GM23338 (cell line): ENCODE data around the gene MTHFD2L. TPM values are rescaled to one million over a fixed set of nuclear protein-coding genes. Genes with fewer than 3 reads are reported as not detected.

Source experiments
- ATAC-seq: fragments of 200-7000 bp; cut with Tn5 transposase; 3 replicates; pipeline ENCODE4 v1.9.1; 2020
- DNase-seq: peaks from one replicate; pipeline ENCODE4 v3.0.0-alpha.2; 2015; ENCODE audit warnings: low spot score
- H2AFZ ChIP-seq: fragments of 200-600 bp; sonication (generic); 2 replicates; pipeline ENCODE4 v1.8.0; 2016; ENCODE audit warnings: antibody characterized with exemption, mild to moderate bottlenecking, moderate library complexity
- H3F3A ChIP-seq: fragments of 200-600 bp; sonication (generic); replicated peaks from 2 replicates; pipeline ENCODE4 v1.8.0; 2017; ENCODE audit warnings: antibody characterized with exemption, mixed run types, low read depth
- H3K27ac ChIP-seq: fragments of 200-600 bp; sonication (generic); 2 replicates; pipeline ENCODE4 v1.6.1; 2016; ENCODE audit warnings: low read depth
- H3K27me3 ChIP-seq: fragments of 200-600 bp; sonication (generic); 2 replicates; pipeline ENCODE4 v1.8.0; 2016; ENCODE audit warnings: mild to moderate bottlenecking, mixed run types, moderate library complexity; ENCODE audit not compliant: insufficient read depth
- H3K36me3 ChIP-seq: fragments of 200-600 bp; sonication (generic); 2 replicates; pipeline ENCODE4 v1.8.0; 2016; ENCODE audit warnings: mild to moderate bottlenecking; ENCODE audit not compliant: insufficient read depth
- H3K4me1 ChIP-seq: fragments of 200-600 bp; sonication (generic); 2 replicates; pipeline ENCODE4 v1.8.0; 2016; ENCODE audit warnings: mild to moderate bottlenecking, moderate library complexity; ENCODE audit not compliant: insufficient read depth
- H3K4me2 ChIP-seq: fragments of 200-600 bp; sonication (generic); 2 replicates; pipeline ENCODE4 v1.7.1; 2017; ENCODE audit warnings: mixed run types
- H3K4me3 ChIP-seq: fragments of 200-600 bp; sonication (generic); 2 replicates; pipeline ENCODE4 v1.6.1; 2016; ENCODE audit warnings: mixed run types
- H3K79me2 ChIP-seq: fragments of 200-600 bp; sonication (generic); replicated peaks from 2 replicates; pipeline ENCODE4 v1.8.0; 2017; ENCODE audit warnings: mild to moderate bottlenecking; ENCODE audit not compliant: insufficient read depth
- H3K9me2 ChIP-seq: fragments of 200-600 bp; sonication (generic); 2 replicates; pipeline ENCODE4 v1.8.0; 2017; ENCODE audit not compliant: insufficient read depth
- H4K20me1 ChIP-seq: fragments of 200-600 bp; sonication (generic); replicated peaks from 2 replicates; pipeline ENCODE4 v1.8.0; 2017; ENCODE audit warnings: mild to moderate bottlenecking; ENCODE audit not compliant: insufficient read depth
- H3K27ac Mint-ChIP-seq: 2 replicates; pipeline ENCODE4 v1.8.0; 2020; ENCODE audit warnings: inconsistent platforms, mild to moderate bottlenecking, moderate library complexity, mixed read lengths
- H3K27me3 Mint-ChIP-seq: 3 replicates; pipeline ENCODE4 v1.8.0; 2022; ENCODE audit warnings: low read depth, mild to moderate bottlenecking, moderate library complexity, mixed read lengths, inconsistent platforms; ENCODE audit not compliant: insufficient read depth, poor library complexity
- H3K36me3 Mint-ChIP-seq: 3 replicates; pipeline ENCODE4 v1.8.0; 2021; ENCODE audit warnings: low read depth, mild to moderate bottlenecking, inconsistent platforms, moderate library complexity, mixed read lengths
- H3K4me1 Mint-ChIP-seq: 3 replicates; pipeline ENCODE4 v1.8.0; 2020; ENCODE audit warnings: mild to moderate bottlenecking, inconsistent platforms, mixed read lengths
- H3K4me3 Mint-ChIP-seq: 3 replicates; pipeline ENCODE4 v1.8.0; 2021; ENCODE audit warnings: moderate library complexity, mild to moderate bottlenecking, inconsistent platforms, mixed read lengths
- H3K9me3 Mint-ChIP-seq: 3 replicates; pipeline ENCODE4 v1.8.0; 2020; ENCODE audit warnings: moderate library complexity, mild to moderate bottlenecking, inconsistent platforms, mixed read lengths
- CREB1 ChIP-seq: fragments of 250-450 bp; sonication (Bioruptor Pico); IDR thresholded peaks from 2 replicates; pipeline ENCODE4 v1.5.0; 2020; ENCODE audit warnings: low read depth, mild to moderate bottlenecking, moderate library complexity
- EZH2 ChIP-seq: fragments of 200-600 bp; sonication (generic); IDR thresholded peaks from one replicate; pipeline ENCODE4 v1.8.0; 2017; ENCODE audit warnings: antibody characterized with exemption, mild to moderate bottlenecking, low read depth; ENCODE audit not compliant: unreplicated experiment
- JUNB ChIP-seq: IDR thresholded peaks from one replicate; pipeline ENCODE4 v1.6.1; 2016; ENCODE audit warnings: antibody characterized with exemption; ENCODE audit not compliant: unreplicated experiment
- POLR2AphosphoS5 ChIP-seq: IDR thresholded peaks from 2 replicates; pipeline ENCODE4 v1.6.1; 2016; ENCODE audit warnings: antibody characterized with exemption, low read depth
- STAT1 ChIP-seq: IDR thresholded peaks from one replicate; pipeline ENCODE4 v1.6.1; 2016; ENCODE audit warnings: antibody characterized with exemption; ENCODE audit not compliant: unreplicated experiment
- ZNF331 ChIP-seq: fragments of 250-450 bp; sonication (Bioruptor Pico); IDR thresholded peaks from 2 replicates; pipeline ENCODE4 v1.5.0; 2020; ENCODE audit warnings: low read depth, mild to moderate bottlenecking, moderate library complexity
- polyA plus RNA-seq: library from polyadenylated mRNA; unstranded; fragments of >200 nt; fragmentation: Nextera tagmentation; extraction: Ambion mirVana; gene quantifications from 2 replicates; pipeline ENCODE4 v1.2.1, GENCODE V29; 2016
- total RNA-seq: library from RNA; depleted of rRNA; stranded (reverse); fragments of >200 nt; shearing (Covaris generic); gene quantifications from 2 replicates; pipeline ENCODE4 v1.2.3, GENCODE V29; 2014
- TF ChIP-seq, protein P1 (sequence below): IDR thresholded peaks from one replicate; pipeline ENCODE4 v1.6.1; 2018; ENCODE audit warnings: antibody characterized with exemption; ENCODE audit not compliant: unreplicated experiment
- TF ChIP-seq, protein P2 (sequence below): IDR thresholded peaks from 2 replicates; pipeline ENCODE4 v1.6.1; 2016; ENCODE audit warnings: antibody characterized with exemption
- TF ChIP-seq, protein P3 (sequence below), 2 experiments: fragments of 200-600 bp in 1 of 2; sonication (generic) in 1 of 2; conservative IDR thresholded peaks; 2 replicates each; pipeline versions ENCODE4 v1.5.1 to v1.6.1; 2016 to 2017; ENCODE audit warnings: antibody characterized with exemption in 2 of 2, low read depth in 2 of 2, mild to moderate bottlenecking in 2 of 2, moderate library complexity in 1 of 2

Gene MTHFD2L
- total and polyA plus RNA-seq, 2 experiments from 2014 or later: 24.4 to 35.7 TPM

DNA sequence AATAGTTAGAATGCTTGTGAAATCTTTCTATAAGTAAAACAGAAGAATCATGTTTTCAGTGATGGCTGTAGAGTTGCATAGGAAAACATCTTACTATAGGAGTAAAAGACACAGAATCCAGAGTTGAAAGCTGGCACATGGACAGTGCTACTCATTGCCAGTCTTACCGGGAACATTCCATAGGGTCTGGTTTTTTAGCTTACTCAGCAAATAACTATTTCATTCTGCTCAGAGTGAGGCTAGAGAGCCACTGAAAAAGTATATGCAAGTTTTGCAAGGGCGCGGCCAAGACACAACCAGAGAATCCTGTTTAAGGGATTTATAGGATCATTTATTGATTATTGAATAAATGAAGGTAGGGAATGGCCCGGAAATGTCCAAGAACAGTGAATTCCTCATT is 60.3 kb downstream of the MTHFD2L start (continued):
- TF ChIP-seq, protein P1, sequence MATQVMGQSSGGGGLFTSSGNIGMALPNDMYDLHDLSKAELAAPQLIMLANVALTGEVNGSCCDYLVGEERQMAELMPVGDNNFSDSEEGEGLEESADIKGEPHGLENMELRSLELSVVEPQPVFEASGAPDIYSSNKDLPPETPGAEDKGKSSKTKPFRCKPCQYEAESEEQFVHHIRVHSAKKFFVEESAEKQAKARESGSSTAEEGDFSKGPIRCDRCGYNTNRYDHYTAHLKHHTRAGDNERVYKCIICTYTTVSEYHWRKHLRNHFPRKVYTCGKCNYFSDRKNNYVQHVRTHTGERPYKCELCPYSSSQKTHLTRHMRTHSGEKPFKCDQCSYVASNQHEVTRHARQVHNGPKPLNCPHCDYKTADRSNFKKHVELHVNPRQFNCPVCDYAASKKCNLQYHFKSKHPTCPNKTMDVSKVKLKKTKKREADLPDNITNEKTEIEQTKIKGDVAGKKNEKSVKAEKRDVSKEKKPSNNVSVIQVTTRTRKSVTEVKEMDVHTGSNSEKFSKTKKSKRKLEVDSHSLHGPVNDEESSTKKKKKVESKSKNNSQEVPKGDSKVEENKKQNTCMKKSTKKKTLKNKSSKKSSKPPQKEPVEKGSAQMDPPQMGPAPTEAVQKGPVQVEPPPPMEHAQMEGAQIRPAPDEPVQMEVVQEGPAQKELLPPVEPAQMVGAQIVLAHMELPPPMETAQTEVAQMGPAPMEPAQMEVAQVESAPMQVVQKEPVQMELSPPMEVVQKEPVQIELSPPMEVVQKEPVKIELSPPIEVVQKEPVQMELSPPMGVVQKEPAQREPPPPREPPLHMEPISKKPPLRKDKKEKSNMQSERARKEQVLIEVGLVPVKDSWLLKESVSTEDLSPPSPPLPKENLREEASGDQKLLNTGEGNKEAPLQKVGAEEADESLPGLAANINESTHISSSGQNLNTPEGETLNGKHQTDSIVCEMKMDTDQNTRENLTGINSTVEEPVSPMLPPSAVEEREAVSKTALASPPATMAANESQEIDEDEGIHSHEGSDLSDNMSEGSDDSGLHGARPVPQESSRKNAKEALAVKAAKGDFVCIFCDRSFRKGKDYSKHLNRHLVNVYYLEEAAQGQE: no peak
- no peak for TF ChIP-seq ZNF331 (CRISPR knock-in tag)
- no peak for TF ChIP-seq EZH2

DNA sequence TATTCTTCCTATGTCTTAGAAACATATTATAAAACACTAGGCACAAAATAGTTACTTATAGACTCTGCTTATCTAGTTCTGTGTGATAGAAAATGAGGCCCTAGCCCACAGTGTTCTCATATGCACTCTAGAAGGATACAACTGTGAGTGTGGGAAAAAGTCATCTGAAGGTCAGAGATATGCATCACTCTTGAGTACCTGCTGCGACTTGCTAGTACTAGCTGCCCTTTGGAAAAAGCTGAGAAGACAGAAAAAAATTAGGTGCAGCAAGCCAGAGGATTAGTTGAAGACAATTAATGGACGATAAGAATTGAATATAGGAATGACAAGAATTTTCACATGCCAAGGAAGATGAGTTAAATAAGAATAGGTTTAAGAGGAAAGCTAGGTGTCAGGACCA is 61.3 kb downstream of the MTHFD2L start:
- Histone ChIP-seq H3K27ac (no peak overlapping the region), H3K4me1 (peaks cover 15% of the 10 kb centered on the region), H2AFZ (no peak overlapping the region), H3K36me3 (no peaks in the 10 kb centered on the region), H3K79me2 (no peaks in the 10 kb centered on the region), H3K4me3 (no peak overlapping the region), H3K4me2 (no peak overlapping the region), H3K9me2 (no peaks in the 10 kb centered on the region), H3K27me3 (no peaks in the 10 kb centered on the region), H3F3A (no peaks in the 10 kb centered on the region), H4K20me1 (no peaks in the 10 kb centered on the region)
- peak; percentile 10 for DNase-seq
- Mint-ChIP-seq H3K27ac (peak overlapping the region; percentile 30; the same call in 1 of the 2 replicates), H3K27me3 (no peaks in the 10 kb centered on the region), H3K36me3 (no peaks in the 10 kb centered on the region; the same call in 2 of the 3 replicates), H3K4me3 (no peak overlapping the region), H3K4me1 (peaks cover 23% of the 10 kb centered on the region; the same call in 2 of the 3 replicates), H3K9me3 (no peaks in the 10 kb centered on the region; the same call in 2 of the 3 replicates)
- ATAC-seq: no peak
- no peak for TF ChIP-seq CREB1 (CRISPR knock-in tag)
- TF ChIP-seq, protein P2, sequence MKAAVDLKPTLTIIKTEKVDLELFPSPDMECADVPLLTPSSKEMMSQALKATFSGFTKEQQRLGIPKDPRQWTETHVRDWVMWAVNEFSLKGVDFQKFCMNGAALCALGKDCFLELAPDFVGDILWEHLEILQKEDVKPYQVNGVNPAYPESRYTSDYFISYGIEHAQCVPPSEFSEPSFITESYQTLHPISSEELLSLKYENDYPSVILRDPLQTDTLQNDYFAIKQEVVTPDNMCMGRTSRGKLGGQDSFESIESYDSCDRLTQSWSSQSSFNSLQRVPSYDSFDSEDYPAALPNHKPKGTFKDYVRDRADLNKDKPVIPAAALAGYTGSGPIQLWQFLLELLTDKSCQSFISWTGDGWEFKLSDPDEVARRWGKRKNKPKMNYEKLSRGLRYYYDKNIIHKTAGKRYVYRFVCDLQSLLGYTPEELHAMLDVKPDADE: no peak
- no peak for TF ChIP-seq EZH2
- TF ChIP-seq, protein P3, sequence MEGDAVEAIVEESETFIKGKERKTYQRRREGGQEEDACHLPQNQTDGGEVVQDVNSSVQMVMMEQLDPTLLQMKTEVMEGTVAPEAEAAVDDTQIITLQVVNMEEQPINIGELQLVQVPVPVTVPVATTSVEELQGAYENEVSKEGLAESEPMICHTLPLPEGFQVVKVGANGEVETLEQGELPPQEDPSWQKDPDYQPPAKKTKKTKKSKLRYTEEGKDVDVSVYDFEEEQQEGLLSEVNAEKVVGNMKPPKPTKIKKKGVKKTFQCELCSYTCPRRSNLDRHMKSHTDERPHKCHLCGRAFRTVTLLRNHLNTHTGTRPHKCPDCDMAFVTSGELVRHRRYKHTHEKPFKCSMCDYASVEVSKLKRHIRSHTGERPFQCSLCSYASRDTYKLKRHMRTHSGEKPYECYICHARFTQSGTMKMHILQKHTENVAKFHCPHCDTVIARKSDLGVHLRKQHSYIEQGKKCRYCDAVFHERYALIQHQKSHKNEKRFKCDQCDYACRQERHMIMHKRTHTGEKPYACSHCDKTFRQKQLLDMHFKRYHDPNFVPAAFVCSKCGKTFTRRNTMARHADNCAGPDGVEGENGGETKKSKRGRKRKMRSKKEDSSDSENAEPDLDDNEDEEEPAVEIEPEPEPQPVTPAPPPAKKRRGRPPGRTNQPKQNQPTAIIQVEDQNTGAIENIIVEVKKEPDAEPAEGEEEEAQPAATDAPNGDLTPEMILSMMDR (conservative IDR thresholded peaks at IDR 0.05; ENCODE audit: low read depth in 2 of 2): no peak
- TF ChIP-seq POLR2AphosphoS5: no peak
- no peak for TF ChIP-seq STAT1
- TF ChIP-seq, protein P1: no peak
- TF ChIP-seq JUNB: no peak
